Measurements from ENCODE around the gene MEPE.
A peak's percentile ranks its signal among the peaks of the same experiment; 100 is the strongest.

MEPE gene

DNA sequence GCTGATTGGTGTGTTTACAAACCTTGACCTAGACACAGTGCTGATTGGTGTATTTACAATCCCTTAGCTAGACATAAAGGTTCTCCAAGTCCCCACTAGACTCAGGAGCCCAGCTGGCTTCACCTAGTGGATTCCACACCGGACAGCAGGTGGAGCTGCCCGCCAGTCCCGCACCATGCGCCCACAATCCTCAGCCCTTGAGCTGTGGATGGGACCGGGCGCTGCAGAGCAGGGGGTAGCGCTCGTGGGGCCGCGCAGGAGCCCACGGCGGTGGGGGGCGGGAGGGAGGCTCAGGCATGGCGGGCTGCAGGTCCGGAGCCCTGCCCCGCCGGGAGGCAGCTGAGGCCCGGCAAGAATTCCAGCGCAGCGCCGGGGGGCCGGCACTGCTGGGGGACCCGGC is 30.7 kb downstream of the MEPE start:
- Histone ChIP-seq H3K9me3 (ENCODE audit: control insufficient read depth, low read length) (no peaks in the 10 kb centered on the region), H3K36me3 (ENCODE audit: control insufficient read depth in 1 of 2, insufficient read depth in 2 of 2, low read depth in 1 of 2, low read length in 2 of 2) (no peaks in the 10 kb centered on the region), H2AK5ac (ENCODE audit: low read length, severe bottlenecking) (no peak overlapping the region), H3K27ac (ENCODE audit: low read length, poor library complexity, severe bottlenecking) (no peak overlapping the region), H3K27me3 (ENCODE audit: control insufficient read depth in 1 of 2, insufficient read depth in 1 of 2, low read length in 2 of 2) (peaks cover 0 to 19% of the 10 kb centered on the region in 2 experiments), H3K4me2 (ENCODE audit: low read length, poor library complexity, severe bottlenecking) (no peak overlapping the region), H2AFZ (ENCODE audit: low read depth, low read length) (no peak overlapping the region), H3K18ac (ENCODE audit: low read depth in 1 of 2, low read length in 2 of 2) (no peak overlapping the region), H3K14ac (ENCODE audit: low read length in 2 of 2) (no peak overlapping the region), H2BK120ac (ENCODE audit: low read depth, low read length) (no peak overlapping the region), H3K4me3 (ENCODE audit: insufficient read depth in 1 of 2, low read depth in 1 of 2, low read length in 2 of 2) (no peak overlapping the region), H3K23ac (ENCODE audit: low read length in 2 of 2) (no peak overlapping the region), H3K4me1 (ENCODE audit: control insufficient read depth, insufficient read depth, low read depth, low read length) (peaks cover 1% of the 10 kb centered on the region), H2BK12ac (ENCODE audit: low read length in 2 of 2) (no peak overlapping the region), H3K79me1 (replicated peaks; ENCODE audit: low read length, poor library complexity, severe bottlenecking) (no peaks in the 10 kb centered on the region), H4K91ac (ENCODE audit: low read length) (no peak overlapping the region), H3K4ac (ENCODE audit: low read depth in 1 of 2, low read length in 2 of 2) (no peak overlapping the region), H3K9ac (ENCODE audit: low read length) (no peak overlapping the region), H4K8ac (ENCODE audit: low read length) (no peak overlapping the region), H2BK15ac (ENCODE audit: low read depth, poor library complexity, severe bottlenecking) (no peak overlapping the region), H2BK5ac (ENCODE audit: low read depth, low read length, poor library complexity, severe bottlenecking) (no peak overlapping the region)
- WGBS: 74% methylated on average over 13 of the region's 23 CpGs
- DNase-seq: no peak

DNA sequence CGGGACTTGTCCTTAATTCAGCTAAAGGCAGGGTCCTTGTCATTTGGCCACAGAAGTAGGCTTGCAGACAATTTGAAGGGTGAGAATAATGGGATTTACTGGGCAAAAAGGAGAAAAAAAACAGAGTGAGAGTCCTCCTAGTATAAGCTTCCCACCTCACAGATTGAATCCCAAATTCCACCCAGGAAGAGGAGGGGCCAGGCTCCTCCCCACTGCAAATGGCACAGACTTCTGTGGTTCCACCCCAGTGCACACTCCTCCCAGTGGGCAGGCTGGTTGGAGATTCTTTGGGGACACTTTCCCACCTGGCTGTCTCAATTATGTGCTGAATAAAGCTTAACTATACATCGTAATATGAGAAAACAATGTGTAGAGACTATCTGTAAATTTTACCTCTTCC is 31.6 kb downstream of the MEPE start:
- Histone ChIP-seq H3K79me1 (replicated peaks; ENCODE audit: low read length, poor library complexity, severe bottlenecking) (no peaks in the 10 kb centered on the region), H2BK12ac (ENCODE audit: low read length in 2 of 2) (peak overlapping the region in 1 of 2 experiments; percentile 78), H3K27ac (ENCODE audit: low read length, poor library complexity, severe bottlenecking) (no peak overlapping the region), H3K4me3 (ENCODE audit: insufficient read depth in 1 of 2, low read depth in 1 of 2, low read length in 2 of 2) (no peak overlapping the region), H2BK5ac (ENCODE audit: low read depth, low read length, poor library complexity, severe bottlenecking) (no peak overlapping the region), H3K23ac (ENCODE audit: low read length in 2 of 2) (no peak overlapping the region), H3K9ac (ENCODE audit: low read length) (no peak overlapping the region), H3K18ac (ENCODE audit: low read depth in 1 of 2, low read length in 2 of 2) (no peak overlapping the region), H3K4me1 (ENCODE audit: control insufficient read depth, insufficient read depth, low read depth, low read length) (peaks cover 1% of the 10 kb centered on the region), H2AFZ (ENCODE audit: low read depth, low read length) (no peak overlapping the region), H3K9me3 (ENCODE audit: control insufficient read depth, low read length) (no peaks in the 10 kb centered on the region), H4K91ac (ENCODE audit: low read length) (no peak overlapping the region), H3K4me2 (ENCODE audit: low read length, poor library complexity, severe bottlenecking) (no peak overlapping the region), H2AK5ac (ENCODE audit: low read length, severe bottlenecking) (no peak overlapping the region), H4K8ac (ENCODE audit: low read length) (no peak overlapping the region), H3K36me3 (ENCODE audit: control insufficient read depth in 1 of 2, insufficient read depth in 2 of 2, low read depth in 1 of 2, low read length in 2 of 2) (no peaks in the 10 kb centered on the region), H2BK15ac (ENCODE audit: low read depth, poor library complexity, severe bottlenecking) (no peak overlapping the region), H3K27me3 (ENCODE audit: control insufficient read depth in 1 of 2, insufficient read depth in 1 of 2, low read length in 2 of 2) (peaks cover 0 to 10% of the 10 kb centered on the region in 2 experiments), H2BK120ac (ENCODE audit: low read depth, low read length) (no peak overlapping the region), H3K4ac (ENCODE audit: low read depth in 1 of 2, low read length in 2 of 2) (no peak overlapping the region), H3K14ac (ENCODE audit: low read length in 2 of 2) (no peak overlapping the region)
- 100% methylated on average over 1 of the region's 2 CpGs for WGBS
- DNase-seq: no peak

DNA sequence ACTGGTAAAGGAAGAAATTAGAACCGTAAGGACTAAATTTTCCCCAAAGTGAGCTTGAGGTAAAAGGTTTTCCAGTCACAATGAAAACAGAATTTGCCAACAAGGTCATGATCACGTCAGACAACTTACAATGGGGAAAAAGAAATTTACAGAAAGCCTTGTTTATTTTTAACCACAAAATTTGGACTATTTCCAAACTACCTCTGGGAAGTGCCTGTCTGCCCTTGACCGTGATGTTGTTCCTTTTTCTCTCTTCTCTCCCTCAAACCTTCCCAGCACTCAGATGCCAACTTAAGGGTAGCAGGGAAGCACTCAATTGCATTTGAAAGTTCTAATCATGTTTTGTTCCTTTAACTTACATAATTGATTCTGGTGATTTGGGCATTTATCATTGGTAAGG is 32.5 kb downstream of the MEPE start:
- Histone ChIP-seq H3K23ac (ENCODE audit: low read length in 2 of 2) (no peak overlapping the region), H3K14ac (ENCODE audit: low read length in 2 of 2) (no peak overlapping the region), H2BK5ac (ENCODE audit: low read depth, low read length, poor library complexity, severe bottlenecking) (no peak overlapping the region), H4K8ac (ENCODE audit: low read length) (no peak overlapping the region), H3K18ac (ENCODE audit: low read depth in 1 of 2, low read length in 2 of 2) (no peak overlapping the region), H4K91ac (ENCODE audit: low read length) (no peak overlapping the region), H2BK120ac (ENCODE audit: low read depth, low read length) (no peak overlapping the region), H3K4ac (ENCODE audit: low read depth in 1 of 2, low read length in 2 of 2) (no peak overlapping the region), H3K27ac (ENCODE audit: low read length, poor library complexity, severe bottlenecking) (peak overlapping the region; percentile 82), H2BK15ac (ENCODE audit: low read depth, poor library complexity, severe bottlenecking) (no peak overlapping the region), H3K4me3 (ENCODE audit: insufficient read depth in 1 of 2, low read depth in 1 of 2, low read length in 2 of 2) (no peak overlapping the region), H3K27me3 (ENCODE audit: control insufficient read depth in 1 of 2, insufficient read depth in 1 of 2, low read length in 2 of 2) (peaks cover 0 to 7% of the 10 kb centered on the region in 2 experiments), H2AFZ (ENCODE audit: low read depth, low read length) (no peak overlapping the region), H3K36me3 (ENCODE audit: control insufficient read depth in 1 of 2, insufficient read depth in 2 of 2, low read depth in 1 of 2, low read length in 2 of 2) (no peaks in the 10 kb centered on the region), H3K79me1 (replicated peaks; ENCODE audit: low read length, poor library complexity, severe bottlenecking) (no peaks in the 10 kb centered on the region), H2AK5ac (ENCODE audit: low read length, severe bottlenecking) (no peak overlapping the region), H3K9me3 (ENCODE audit: control insufficient read depth, low read length) (no peaks in the 10 kb centered on the region), H3K9ac (ENCODE audit: low read length) (no peak overlapping the region), H3K4me2 (ENCODE audit: low read length, poor library complexity, severe bottlenecking) (no peak overlapping the region), H3K4me1 (ENCODE audit: control insufficient read depth, insufficient read depth, low read depth, low read length) (peaks cover 1% of the 10 kb centered on the region), H2BK12ac (ENCODE audit: low read length in 2 of 2) (no peak overlapping the region)
- peak; percentile 14 for DNase-seq
- 44% methylated on average over 3 of the region's 3 CpGs for WGBS

DNA sequence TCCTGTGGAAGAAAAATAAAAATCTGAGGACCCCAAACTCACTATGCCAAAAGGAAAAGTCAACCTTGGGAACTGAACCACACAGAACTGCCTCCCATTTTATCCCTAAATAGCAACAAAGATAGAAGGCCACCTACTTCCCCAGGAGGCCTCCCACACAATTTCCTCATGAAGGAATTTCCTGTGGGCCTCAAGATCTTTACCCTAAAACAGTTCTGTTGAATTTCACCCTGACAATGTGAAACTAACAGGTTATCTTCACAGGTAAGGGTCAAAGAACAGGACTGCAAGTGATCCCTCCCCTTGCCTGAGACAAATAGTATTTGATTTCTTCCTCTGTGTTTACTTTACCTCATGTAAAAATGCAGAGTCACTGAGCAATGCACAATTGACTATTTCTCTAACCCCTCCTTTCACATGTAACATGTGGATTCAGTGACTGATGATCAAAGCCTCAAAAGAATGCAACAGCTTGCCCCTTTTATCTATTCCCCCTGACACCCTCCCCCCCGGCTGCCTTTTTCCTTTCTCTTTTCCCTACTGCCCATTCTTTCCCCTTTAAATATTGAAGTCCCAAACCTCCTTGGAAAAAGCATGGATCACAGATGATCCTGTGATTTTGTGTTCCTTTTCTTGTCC is 33.3 kb downstream of the MEPE start:
- H3K4me2 ChIP-seq (ENCODE audit: low read length, poor library complexity, severe bottlenecking): peak overlapping the region; percentile 29
- no peak overlapping the region for H3K4ac ChIP-seq (ENCODE audit: low read depth in 1 of 2, low read length in 2 of 2)

More for the DNA sequence above, 33.3 kb downstream of the MEPE start:
- Histone ChIP-seq H2AK5ac (ENCODE audit: low read length, severe bottlenecking) (no peak overlapping the region), H4K91ac (ENCODE audit: low read length) (no peak overlapping the region), H3K9me3 (ENCODE audit: control insufficient read depth, low read length) (no peaks in the 10 kb centered on the region), H3K14ac (ENCODE audit: low read length in 2 of 2) (no peak overlapping the region), H3K23ac (ENCODE audit: low read length in 2 of 2) (no peak overlapping the region), H2BK5ac (ENCODE audit: low read depth, low read length, poor library complexity, severe bottlenecking) (peak overlapping the region; percentile 90), H3K9ac (ENCODE audit: low read length) (no peak overlapping the region), H2AFZ (ENCODE audit: low read depth, low read length) (no peak overlapping the region), H2BK120ac (ENCODE audit: low read depth, low read length) (no peak overlapping the region), H2BK15ac (ENCODE audit: low read depth, poor library complexity, severe bottlenecking) (no peak overlapping the region), H3K36me3 (ENCODE audit: control insufficient read depth in 1 of 2, insufficient read depth in 2 of 2, low read depth in 1 of 2, low read length in 2 of 2) (no peaks in the 10 kb centered on the region), H3K79me1 (replicated peaks; ENCODE audit: low read length, poor library complexity, severe bottlenecking) (no peaks in the 10 kb centered on the region), H3K27me3 (ENCODE audit: control insufficient read depth in 1 of 2, insufficient read depth in 1 of 2, low read length in 2 of 2) (peaks cover 0 to 7% of the 10 kb centered on the region in 2 experiments), H3K4me1 (ENCODE audit: control insufficient read depth, insufficient read depth, low read depth, low read length) (peaks cover 1% of the 10 kb centered on the region), H3K4me3 (ENCODE audit: insufficient read depth in 1 of 2, low read depth in 1 of 2, low read length in 2 of 2) (no peak overlapping the region), H2BK12ac (ENCODE audit: low read length in 2 of 2) (no peak overlapping the region), H4K8ac (ENCODE audit: low read length) (no peak overlapping the region), H3K18ac (ENCODE audit: low read depth in 1 of 2, low read length in 2 of 2) (no peak overlapping the region), H3K27ac (ENCODE audit: low read length, poor library complexity, severe bottlenecking) (peak overlapping the region; percentile 82)
- peak; percentile 29 for DNase-seq
- WGBS: 5% methylated on average over 1 of the region's 1 CpG
